Peyer's patch (tissue), 4 donors: ENCODE measurements around the gene ARHGAP5.

ENCODE experiments used
- CTCF ChIP-seq, 6 experiments: fragments of 450-650 bp in 4 of 6; fragments of 200-600 bp in 2 of 6; sonication (generic) in 1 of 6; IDR thresholded peaks; one replicate each; pipeline ENCODE4 v1.5.1; 2017 to 2019; ENCODE audit warnings: antibody characterized with exemption in 6 of 6, mild to moderate bottlenecking in 3 of 6, moderate library complexity in 1 of 6
- POLR2A ChIP-seq, 2 donors: fragments of 450-650 bp; IDR thresholded peaks; one replicate each; pipeline ENCODE4 v1.5.1; 2017; ENCODE audit warnings: antibody characterized with exemption in 2 of 2, mild to moderate bottlenecking in 2 of 2, moderate library complexity in 2 of 2

- no peak for TF ChIP-seq POLR2A (IDR thresholded peaks at IDR 0.05)
- no peak for TF ChIP-seq CTCF (IDR thresholded peaks at IDR 0.05)
These were observed 4.4 kb upstream of the ARHGAP5 start for GRCh38 chr14:32072676-32073075.
